Activated CD8-positive, alpha-beta memory T cell treated with anti-CD3 and anti-CD28 coated beads, Interleukin-2, amount 50 U/mL, for 24 hours (primary cell): ENCODE data around the gene SENP6.
"Not testable (repeated sequence)": the region's sequence is repeated elsewhere in the genome, so short reads cannot be mapped to it uniquely, and the experiment has no call there.

Experiments
- DNase-seq: peaks from one replicate; pipeline ENCODE4 v3.0.0-alpha.2; 2020; ENCODE audit errors: extremely low read depth

The SENP6 gene

GRCh38 chr6:75609639-75610590 is 8.2 kb downstream of the SENP6 start:
- no peak for DNase-seq

- no peak for DNase-seq
Measured at GRCh38 chr6:75611011-75611701, 9.5 kb downstream of the SENP6 start.

- peak; percentile 23 for DNase-seq
Measured at GRCh38 chr6:75611702-75612375, 10.2 kb downstream of the SENP6 start.

GRCh38 chr6:75612434-75612833 is 10.8 kb downstream of the SENP6 start:
- DNase-seq = no peak

- no peak for DNase-seq
Measured at GRCh38 chr6:75613056-75613501, 11.4 kb downstream of the SENP6 start.

- DNase-seq = no peak
Measured at GRCh38 chr6:75618437-75618836, 16.8 kb downstream of the SENP6 start.

GRCh38 chr6:75619230-75619899 is 17.7 kb downstream of the SENP6 start:
- no peak for DNase-seq

GRCh38 chr6:75620381-75621304 is 19.0 kb downstream of the SENP6 start:
- no peak for DNase-seq

- no peak for DNase-seq
Measured at GRCh38 chr6:75621846-75622245, 20.2 kb downstream of the SENP6 start.

GRCh38 chr6:75623491-75623890 is 21.8 kb downstream of the SENP6 start:
- DNase-seq = no peak

GRCh38 chr6:75624335-75624734 is 22.7 kb downstream of the SENP6 start:
- DNase-seq = no peak

- no peak for DNase-seq
Measured at GRCh38 chr6:75624988-75625387, 23.3 kb downstream of the SENP6 start.

GRCh38 chr6:75626561-75626960 is 24.9 kb downstream of the SENP6 start:
- no peak for DNase-seq

- DNase-seq = not testable (repeated sequence)
Measured at GRCh38 chr6:75627708-75628107, 26.0 kb downstream of the SENP6 start.

- no peak for DNase-seq
Measured at GRCh38 chr6:75631859-75632635, 30.4 kb downstream of the SENP6 start.

GRCh38 chr6:75633045-75633444 is 31.4 kb downstream of the SENP6 start:
- DNase-seq = no peak

GRCh38 chr6:75642311-75642710 is 40.6 kb downstream of the SENP6 start:
- no peak for DNase-seq

GRCh38 chr6:75643173-75643572 is 41.5 kb downstream of the SENP6 start:
- no peak for DNase-seq

GRCh38 chr6:75656479-75656878 is 54.8 kb downstream of the SENP6 start:
- DNase-seq = no peak

- no peak for DNase-seq
Measured at GRCh38 chr6:75657327-75657726, 55.6 kb downstream of the SENP6 start.
